Ascending aorta (tissue), 2 donors: ENCODE measurements around the gene SLC22A4. TPM values are rescaled to one million over a fixed set of nuclear protein-coding genes. Genes with fewer than 3 reads are reported as not detected.

ENCODE experiments used
- DNase-seq, 2 donors: peaks; one replicate each; pipeline ENCODE4 v3.0.0-alpha.2; 2019; ENCODE audit warnings: low spot score in 2 of 2
- H3K27ac ChIP-seq, 2 donors: fragments of 200-600 bp; sonication (generic); one replicate each; pipeline ENCODE4 v1.5.1; 2016 to 2017; ENCODE audit warnings: mild to moderate bottlenecking in 1 of 2
- H3K27me3 ChIP-seq: fragments of 200-600 bp; sonication (generic); one replicate; pipeline ENCODE4 v1.5.1; 2017
- H3K36me3 ChIP-seq, 2 donors: fragments of 200-600 bp; sonication (generic); one replicate each; pipeline ENCODE4 v1.5.1; 2016
- H3K4me1 ChIP-seq, 2 donors: fragments of 200-600 bp; sonication (generic); one replicate each; pipeline ENCODE4 v1.5.1; 2016 to 2017; ENCODE audit warnings: mild to moderate bottlenecking in 1 of 2
- H3K4me3 ChIP-seq, 2 donors: fragments of 200-600 bp; sonication (generic); one replicate each; pipeline ENCODE4 v1.5.1; 2016 to 2017; ENCODE audit warnings: mild to moderate bottlenecking in 1 of 2
- H3K9me3 ChIP-seq, 2 donors: fragments of 200-600 bp; sonication (generic); one replicate each; pipeline ENCODE4 v1.5.1; 2016
- CTCF ChIP-seq, 3 experiments: fragments of 200-600 bp in 2 of 3; fragments of 450-650 bp in 1 of 3; sonication (generic) in 2 of 3; IDR thresholded peaks; one replicate each; pipeline ENCODE4 v1.5.1; 2016 to 2019; ENCODE audit warnings: antibody characterized with exemption in 3 of 3, mild to moderate bottlenecking in 1 of 3, moderate library complexity in 1 of 3
- intact Hi-C: fragments of 100-400 bp; cut with DNase I; formaldehyde crosslinking; loops from one replicate; pipeline ENCODE4 v1.15.1; 2023
- total RNA-seq: library from RNA; depleted of rRNA; stranded (reverse); fragments of >200 nt; gene quantifications from one replicate; pipeline ENCODE4 v1.1.0, GENCODE V29; 2016

SLC22A4 gene
- total RNA-seq, result 18.1 TPM

- TF ChIP-seq CTCF (IDR thresholded peaks at IDR 0.05), result peak in 1 of 3 experiments; percentile 13
- no peaks in the 10 kb centered on the region for H3K9me3 ChIP-seq
- no peaks in the 10 kb centered on the region for H3K36me3 ChIP-seq
- peak; percentile 80 to 96 for DNase-seq
- peak within 1 kb of the TSS; percentile 89 to 99 for H3K27ac ChIP-seq
- H3K27me3 ChIP-seq, result no peaks in the 10 kb centered on the region
- H3K4me3 ChIP-seq, result peak within 1 kb of the TSS; percentile 71 to 72
- intact Hi-C loops, result loop anchor here (1.0 to 10.0 kb wide), 7 partner anchors 21 to 203 kb away; no protein-coding TSS in a partner anchor
- peaks cover 3 to 17% of the 10 kb centered on the region in 2 donors for H3K4me1 ChIP-seq
Observed at GRCh38 chr5:132293992-132294727, at the start of gene SLC22A4. Gene SLC22A4 (plus strand): TSS chr5:132294394. CDS start chr5:132294617, 223 bp downstream.

- intact Hi-C loops, result no loop called here
- Histone ChIP-seq H3K36me3 (no peaks in the 10 kb centered on the region), H3K4me3 (no peak overlapping the region), H3K9me3 (peaks cover 3 to 32% of the 10 kb centered on the region in 2 donors), H3K4me1 (no peaks in the 10 kb centered on the region), H3K27me3 (no peaks in the 10 kb centered on the region), H3K27ac (no peak overlapping the region)
- no peak for TF ChIP-seq CTCF (IDR thresholded peaks at IDR 0.05)
- no peak for DNase-seq
Observed at GRCh38 chr5:132245593-132245992, 48.6 kb upstream of the SLC22A4 start.

- TF ChIP-seq CTCF (IDR thresholded peaks at IDR 0.05), result no peak
- peaks cover 3 to 32% of the 10 kb centered on the region in 2 donors for H3K9me3 ChIP-seq
- no peak overlapping the region for H3K4me3 ChIP-seq
- intact Hi-C loops, result no loop called here
- H3K27ac ChIP-seq, result no peak overlapping the region
- H3K27me3 ChIP-seq, result no peaks in the 10 kb centered on the region
- peaks cover 0 to 2% of the 10 kb centered on the region in 2 donors for H3K4me1 ChIP-seq
- no peak for DNase-seq
- no peaks in the 10 kb centered on the region for H3K36me3 ChIP-seq
Observed at GRCh38 chr5:132246806-132247205, 47.4 kb upstream of the SLC22A4 start.

- intact Hi-C loops, result loop anchor here (5.0 to 10.0 kb wide), 3 partner anchors 146 to 616 kb away; partner anchors contain the start of gene RAPGEF6
- Histone ChIP-seq H3K27ac (peak overlapping the region; percentile 80 to 88), H3K27me3 (no peaks in the 10 kb centered on the region), H3K36me3 (no peaks in the 10 kb centered on the region), H3K4me1 (peaks cover 5 to 21% of the 10 kb centered on the region in 2 donors), H3K9me3 (peaks cover 0 to 20% of the 10 kb centered on the region in 2 donors), H3K4me3 (no peak overlapping the region)
- DNase-seq, result no peak
- no peak for TF ChIP-seq CTCF (IDR thresholded peaks at IDR 0.05)
Observed at GRCh38 chr5:132250547-132250946, 43.6 kb upstream of the SLC22A4 start.

- intact Hi-C loops, result loop anchor here (1.0 to 10.0 kb wide), 4 partner anchors 43 to 616 kb away; partner anchors contain the start of genes RAPGEF6 and SLC22A4
- H3K9me3 ChIP-seq, result peaks cover 0 to 13% of the 10 kb centered on the region in 2 donors
- no peaks in the 10 kb centered on the region for H3K27me3 ChIP-seq
- DNase-seq, result peak; percentile 70 to 92
- H3K27ac ChIP-seq, result peak overlapping the region; percentile 80 to 88
- H3K4me1 ChIP-seq, result peaks cover 5 to 23% of the 10 kb centered on the region in 2 donors
- no peak overlapping the region for H3K4me3 ChIP-seq
- no peaks in the 10 kb centered on the region for H3K36me3 ChIP-seq
- TF ChIP-seq CTCF (IDR thresholded peaks at IDR 0.05), result no peak
Observed at GRCh38 chr5:132251220-132251725, 42.9 kb upstream of the SLC22A4 start.
